ENCODE results near the gene FABP3.

FABP3 gene

GRCh38 chr1:31371121-31371959 is 1.5 kb downstream of the FABP3 start:
- DNase-seq = no peak

GRCh38 chr1:31370565-31370964 is 2.3 kb downstream of the FABP3 start:
- no peak for DNase-seq

GRCh38 chr1:31370021-31370420 is 2.9 kb downstream of the FABP3 start:
- no peak for DNase-seq

DNA sequence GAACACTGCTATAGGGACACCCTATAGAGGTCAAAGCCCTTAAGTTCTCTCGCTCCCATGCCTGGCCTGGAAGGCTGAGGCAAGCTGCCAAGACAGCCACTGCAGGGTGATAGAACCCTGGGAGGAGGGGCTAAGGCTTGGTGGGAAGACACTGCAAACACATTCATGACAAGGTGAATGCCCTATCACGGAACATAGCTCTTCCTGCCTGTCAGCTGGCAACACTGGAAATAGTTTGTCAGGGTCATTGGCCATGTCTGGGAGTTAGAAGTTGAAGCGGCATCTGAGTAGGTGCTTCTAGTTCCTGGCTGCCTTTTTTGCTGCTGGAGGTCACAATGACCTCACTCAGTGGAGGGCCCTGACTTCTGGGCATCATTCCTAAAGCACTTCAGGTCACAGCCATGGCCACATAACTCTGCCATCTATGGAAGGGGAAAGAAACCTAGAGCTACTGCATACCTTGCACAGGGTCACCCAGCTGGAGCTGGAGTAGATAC is 4.2 kb downstream of the FABP3 start:
- DNase-seq = no peak

GRCh38 chr1:31366796-31367195 is 6.1 kb downstream of the FABP3 start:
- no peak for DNase-seq

DNA sequence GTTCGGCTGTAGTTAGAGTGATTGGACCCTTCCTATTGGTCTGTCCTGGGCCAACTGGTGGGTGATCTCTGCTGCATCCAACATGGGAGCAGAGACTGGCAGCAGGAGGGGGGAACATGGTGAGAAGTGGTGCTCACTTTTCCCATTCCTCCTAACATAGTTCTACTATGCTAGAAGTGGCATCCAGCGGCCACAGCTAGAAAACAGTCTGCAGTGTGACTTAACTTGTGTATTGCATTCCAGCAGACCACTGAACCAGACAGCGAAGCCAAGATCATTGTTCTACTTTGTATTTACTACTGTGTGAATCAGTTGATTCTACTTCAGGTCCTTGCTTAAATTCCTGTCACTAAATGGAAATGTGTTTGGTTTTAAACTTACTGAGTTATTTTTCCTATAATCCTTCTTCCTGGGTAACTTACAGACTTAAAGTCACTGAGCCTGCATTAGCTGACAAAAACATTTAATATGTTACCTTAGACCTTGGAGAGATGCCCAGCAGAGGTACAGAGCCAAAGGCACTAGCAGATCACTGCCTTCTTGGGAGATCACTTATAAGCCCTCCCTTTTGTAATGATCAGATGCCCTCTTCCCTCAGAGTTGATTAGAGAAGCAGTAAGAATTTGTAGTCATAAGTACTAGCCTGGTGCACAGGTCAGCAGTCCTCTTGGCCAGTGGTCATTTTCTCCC is 8.2 kb downstream of the FABP3 start:
- DNase-seq = no peak

GRCh38 chr1:31362032-31362431 is 10.8 kb downstream of the FABP3 start:
- DNase-seq = no peak

- no peak for DNase-seq
These were observed 11.3 kb downstream of the FABP3 start for GRCh38 chr1:31361607-31362006.

- no peak for DNase-seq
These were observed 16.4 kb downstream of the FABP3 start for GRCh38 chr1:31356427-31356826.

GRCh38 chr1:31354283-31354682 is 18.6 kb downstream of the FABP3 start:
- DNase-seq = no peak

DNA sequence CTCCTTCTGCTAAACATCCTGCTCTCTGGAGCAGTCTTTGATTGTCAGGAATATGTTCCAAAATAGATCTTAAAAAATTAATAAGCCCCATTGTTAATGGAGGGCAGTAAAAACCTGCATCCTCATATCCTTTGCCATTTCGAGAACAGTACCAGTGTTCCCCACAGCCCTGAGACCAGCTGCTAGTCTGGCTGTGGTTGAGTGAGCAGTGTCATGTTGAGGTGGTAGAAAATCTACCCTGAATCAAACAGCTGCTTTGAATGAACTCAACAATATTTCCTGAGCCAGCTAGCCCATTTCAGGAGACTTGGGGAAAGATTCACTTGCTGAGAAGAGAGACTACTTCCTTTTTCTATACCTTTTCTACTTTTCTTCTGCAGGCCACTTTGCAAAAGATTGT is 24.4 kb downstream of the FABP3 start:
- no peak for DNase-seq

- no peak for DNase-seq
These were observed 26.1 kb downstream of the FABP3 start for GRCh38 chr1:31346785-31347184.

- no peak for DNase-seq
These were observed 27.2 kb downstream of the FABP3 start for GRCh38 chr1:31345635-31346034.

- DNase-seq = no peak
These were observed 28.4 kb downstream of the FABP3 start for GRCh38 chr1:31344503-31344902.

GRCh38 chr1:31336687-31337467 is 36.0 kb downstream of the FABP3 start:
- DNase-seq = no peak

- DNase-seq = no peak
These were observed 37.9 kb downstream of the FABP3 start for GRCh38 chr1:31335007-31335406.

DNA sequence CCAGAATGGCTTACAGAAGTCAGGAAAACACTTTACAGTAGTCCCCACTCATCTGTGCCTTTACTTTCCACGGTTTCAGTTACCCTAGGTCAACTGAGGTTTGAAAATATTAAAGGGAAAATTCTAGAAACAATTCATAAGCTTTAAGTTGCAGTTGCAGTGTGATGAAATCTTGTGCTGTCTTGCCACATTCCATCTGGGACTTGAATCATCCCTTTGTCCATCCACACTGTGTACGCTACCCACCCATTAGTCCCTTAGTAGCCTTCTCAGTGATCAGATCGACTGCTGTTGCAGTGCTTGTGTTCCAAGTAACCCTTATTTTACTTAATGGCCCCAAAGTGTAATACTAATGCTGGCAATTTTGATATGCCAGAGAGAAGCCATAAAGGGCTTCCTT is 45.5 kb downstream of the FABP3 start:
- no peak for DNase-seq

DNA sequence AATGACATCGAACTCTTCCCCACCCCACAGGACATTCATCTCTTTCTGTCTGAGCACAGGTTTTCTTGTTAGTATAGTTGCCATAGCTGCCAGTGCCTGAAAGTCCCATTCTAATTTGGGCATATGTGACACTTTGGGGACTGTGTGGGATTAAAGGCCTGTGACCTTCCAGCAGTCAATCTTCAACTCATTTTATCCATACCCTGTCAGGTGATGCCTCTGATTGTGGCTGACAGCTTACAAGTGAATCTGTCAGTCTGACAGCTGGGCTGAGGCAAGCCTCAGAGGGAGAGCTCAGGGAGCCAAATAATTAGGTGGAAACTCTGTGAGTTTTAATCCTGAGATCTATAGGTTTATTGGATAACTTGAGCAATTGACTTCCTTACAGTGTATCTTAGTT is 46.4 kb downstream of the FABP3 start:
- no peak for DNase-seq

- DNase-seq = no peak
These were observed 47.9 kb downstream of the FABP3 start for GRCh38 chr1:31324992-31325391.

GRCh38 chr1:31324093-31324492 is 48.8 kb downstream of the FABP3 start:
- DNase-seq = no peak

DNA sequence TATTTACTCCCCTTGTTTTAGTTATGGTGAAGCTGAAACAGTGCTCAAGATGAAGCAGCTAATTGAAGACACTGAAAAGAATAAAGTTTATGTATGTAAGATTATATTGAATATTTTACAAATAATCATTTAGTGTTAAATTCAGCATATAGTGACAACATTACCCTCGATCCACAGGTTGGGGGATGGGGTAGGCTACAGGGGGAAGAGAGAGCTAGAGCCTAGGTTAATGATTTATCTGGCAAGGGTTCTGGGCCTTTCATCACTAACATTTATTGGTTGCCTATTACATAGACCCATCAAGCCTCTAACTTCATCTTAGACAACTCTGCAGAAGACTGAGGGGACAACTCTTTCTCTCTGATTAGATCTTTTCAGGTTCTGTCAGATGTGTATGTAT is 54.7 kb downstream of the FABP3 start:
- no peak for DNase-seq

GRCh38 chr1:31315902-31316301 is 57.0 kb downstream of the FABP3 start:
- no peak for DNase-seq
